ENCODE results near the gene CTNNA3.
"Not testable (repeated sequence)": the region's sequence is repeated elsewhere in the genome, so short reads cannot be mapped to it uniquely, and the experiment has no call there.

CTNNA3 gene

DNA sequence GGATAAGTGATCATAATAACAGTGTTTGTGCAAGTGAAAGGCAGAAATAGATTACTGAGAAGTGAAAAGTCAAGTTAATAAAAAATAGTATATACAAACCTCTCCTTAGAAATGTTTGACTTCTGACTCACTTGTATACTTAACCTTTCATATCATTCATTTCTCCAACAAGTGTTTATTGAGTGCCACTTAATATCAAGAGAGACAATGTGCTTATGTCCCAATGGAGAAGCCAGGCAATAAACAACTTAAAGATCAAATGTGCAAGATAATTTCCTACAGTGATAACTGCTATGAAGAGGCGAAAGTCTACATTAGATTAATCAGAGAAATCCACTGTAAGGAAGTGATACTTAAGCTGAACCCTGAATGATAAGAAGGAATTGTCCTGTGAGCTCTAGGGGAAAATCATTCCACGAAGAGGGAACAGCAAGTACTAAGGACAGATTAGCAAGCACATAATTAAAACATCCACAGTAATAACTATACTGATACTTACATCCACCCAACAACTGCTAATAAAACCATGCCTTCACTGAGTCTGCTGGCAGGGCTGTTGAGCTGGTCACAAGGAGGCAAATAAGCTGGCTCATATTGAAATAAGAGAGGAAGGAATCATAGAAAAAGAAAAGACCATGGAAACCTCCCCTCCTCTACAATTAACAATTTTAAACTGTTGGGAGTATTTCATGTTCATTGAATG is 203.5 kb downstream of the CTNNA3 start:
- DNase-seq = no peak

DNA sequence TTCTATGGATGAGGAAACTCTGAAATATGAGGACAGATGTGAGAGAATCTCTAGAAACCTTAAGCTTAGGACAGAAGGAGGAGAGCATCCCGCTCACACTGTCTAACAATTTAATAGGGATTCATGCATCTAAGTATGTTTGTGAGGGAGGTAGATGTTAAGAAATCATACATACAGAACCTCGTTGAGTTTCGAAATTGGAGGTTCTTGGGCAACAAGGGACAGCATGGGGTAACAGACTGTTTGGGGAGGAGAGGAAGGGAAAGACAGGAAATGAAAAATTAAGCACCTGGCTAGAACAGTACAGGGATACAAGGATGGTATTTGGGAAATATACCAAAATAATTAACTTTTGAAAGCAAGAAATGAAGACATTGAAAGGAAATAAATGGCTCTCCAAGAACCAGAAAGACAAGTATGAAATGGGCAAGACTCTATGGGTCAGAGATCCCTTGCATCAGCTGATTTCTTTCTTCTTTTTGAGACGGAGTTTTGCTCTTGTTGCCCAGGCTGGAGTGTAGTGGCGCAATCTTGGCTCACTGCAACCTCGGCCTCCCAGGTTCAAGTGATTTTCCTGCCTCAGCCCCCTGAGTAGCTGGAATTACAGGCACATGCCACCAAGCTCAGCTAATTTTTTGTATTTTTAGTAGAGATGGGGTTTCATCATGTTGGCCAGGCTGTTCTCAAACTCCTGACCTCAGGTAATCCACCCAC is 207.9 kb downstream of the CTNNA3 start:
- no peak for DNase-seq

DNA sequence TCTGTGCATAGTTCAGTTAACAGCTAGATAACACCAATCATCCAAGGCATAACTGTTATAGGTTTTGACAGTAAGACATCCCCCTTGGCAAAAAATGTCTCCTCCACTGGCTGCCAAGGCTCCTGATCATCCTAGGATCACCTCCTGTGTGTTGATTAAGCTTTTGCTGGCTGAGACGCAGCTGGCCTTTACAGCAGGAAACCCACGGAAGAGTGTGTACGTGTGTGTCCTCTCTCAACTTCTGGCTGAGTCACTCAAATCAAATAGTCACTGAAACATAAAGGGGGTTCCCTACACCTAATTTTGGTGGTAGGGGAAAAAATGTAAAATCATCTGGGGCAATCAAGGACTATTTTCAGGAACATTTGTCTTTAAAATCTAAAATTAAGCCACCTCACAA is 208.8 kb downstream of the CTNNA3 start:
- DNase-seq = no peak

DNA sequence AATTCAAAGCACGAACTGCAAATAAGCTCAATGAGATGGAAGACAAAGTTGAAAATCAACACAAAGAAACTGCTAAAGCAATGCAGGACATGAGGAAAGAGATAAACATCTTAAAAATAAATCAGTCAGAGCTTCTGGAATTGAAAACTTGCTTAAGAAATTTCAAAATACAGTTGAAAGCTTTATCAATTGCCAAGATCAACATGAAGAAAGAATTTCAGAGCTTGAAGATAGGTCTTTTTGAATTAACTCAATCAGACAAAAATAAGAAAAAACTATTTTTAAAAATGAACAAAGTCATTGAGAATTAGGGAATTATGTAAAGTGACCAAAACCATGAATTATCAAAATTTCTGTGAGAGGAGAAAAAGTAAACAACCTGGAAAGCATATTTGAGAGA is 218.1 kb downstream of the CTNNA3 start:
- no peak for DNase-seq

DNA sequence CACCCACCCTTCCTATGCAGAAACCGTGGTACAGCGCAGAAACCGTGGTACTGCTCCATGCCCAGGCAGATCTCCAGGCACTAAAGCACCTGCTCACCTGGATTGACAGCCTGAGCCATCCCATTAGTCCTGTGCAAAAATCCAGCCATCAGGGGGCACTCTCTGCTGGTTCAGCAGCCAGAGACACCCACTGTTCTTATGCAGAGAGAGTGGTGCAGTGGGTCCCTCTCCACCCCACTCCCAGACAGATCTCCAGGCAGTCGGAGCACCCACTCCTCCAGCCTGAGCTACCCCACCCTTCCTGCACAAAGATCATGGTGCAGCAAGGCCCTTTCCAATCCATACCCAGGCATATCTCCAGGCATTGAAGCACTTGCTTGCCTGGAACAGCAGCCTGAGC is 219.8 kb downstream of the CTNNA3 start:
- no peak for DNase-seq

DNA sequence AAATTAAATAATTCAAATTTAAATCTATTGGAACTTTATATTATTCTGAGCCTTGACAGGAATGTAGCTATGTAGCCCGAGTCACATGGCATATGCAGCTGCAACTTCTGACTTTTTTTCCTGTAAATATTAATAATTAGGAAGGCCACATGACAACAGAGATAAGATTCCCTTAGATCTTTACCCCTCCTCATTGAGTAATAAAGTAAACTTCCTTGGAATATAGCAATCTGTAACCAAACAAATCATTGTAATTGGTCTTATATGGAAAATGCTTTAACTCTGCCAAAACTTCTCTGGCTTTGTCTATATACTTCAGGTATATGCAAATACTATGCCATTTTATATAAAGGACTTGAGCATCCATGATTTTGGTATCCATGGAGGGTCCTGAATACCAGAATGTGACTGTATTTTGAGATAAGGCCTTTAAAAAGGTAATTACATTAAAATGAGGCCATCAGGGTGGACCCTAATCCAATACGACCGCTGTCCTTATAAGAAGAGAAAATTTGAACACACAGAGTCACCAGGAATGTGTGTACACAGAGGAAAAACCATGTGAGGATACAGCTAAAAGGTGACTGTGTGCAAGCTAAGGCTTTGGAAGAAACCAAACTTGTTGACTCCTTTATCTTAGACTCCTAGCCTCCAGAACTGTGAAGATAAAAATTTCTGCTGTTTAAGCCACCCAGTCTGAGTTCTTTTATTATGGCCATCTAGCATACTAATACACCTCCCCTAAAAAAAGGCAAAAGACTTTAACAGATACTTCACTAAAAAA is 222.0 kb downstream of the CTNNA3 start:
- no peak for DNase-seq

DNA sequence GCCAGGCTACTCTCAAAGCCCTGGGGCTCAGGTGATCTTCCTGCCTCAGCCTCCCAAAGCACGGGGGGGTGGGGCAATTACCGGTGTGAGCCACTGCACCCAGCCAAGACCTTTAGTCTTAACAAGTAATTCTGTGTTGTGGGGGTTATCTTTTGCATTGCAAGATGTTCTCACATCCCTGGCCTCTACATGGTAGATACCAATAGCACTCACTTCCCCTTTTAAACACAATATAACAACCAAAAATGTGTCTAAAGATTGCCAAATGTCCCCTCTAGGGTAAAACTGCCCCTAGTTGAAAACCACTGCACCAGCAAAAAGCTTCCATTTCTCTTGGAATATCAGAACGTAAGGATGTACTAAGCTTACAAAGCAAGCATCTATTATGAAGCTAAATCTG is 225.0 kb downstream of the CTNNA3 start:
- DNase-seq = no peak

DNA sequence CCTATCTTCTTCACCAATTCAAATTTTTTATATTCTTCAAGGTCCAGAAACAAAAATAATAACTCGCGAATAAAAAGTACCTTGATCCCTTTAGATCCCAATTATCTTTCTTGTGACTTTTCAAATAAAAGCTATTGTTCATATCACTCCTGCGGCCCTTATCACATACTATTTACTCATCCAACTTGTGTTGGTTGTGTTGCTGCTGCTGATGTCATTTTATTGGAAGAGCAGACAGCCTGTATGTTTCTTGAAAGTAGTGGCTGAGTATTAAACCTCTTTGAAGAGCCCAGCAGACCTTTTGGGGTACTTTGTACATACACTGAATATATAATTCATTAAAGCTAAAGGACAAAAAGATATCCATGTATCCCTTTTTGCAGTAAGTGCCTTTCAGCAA is 231.7 kb downstream of the CTNNA3 start:
- no peak for DNase-seq

DNA sequence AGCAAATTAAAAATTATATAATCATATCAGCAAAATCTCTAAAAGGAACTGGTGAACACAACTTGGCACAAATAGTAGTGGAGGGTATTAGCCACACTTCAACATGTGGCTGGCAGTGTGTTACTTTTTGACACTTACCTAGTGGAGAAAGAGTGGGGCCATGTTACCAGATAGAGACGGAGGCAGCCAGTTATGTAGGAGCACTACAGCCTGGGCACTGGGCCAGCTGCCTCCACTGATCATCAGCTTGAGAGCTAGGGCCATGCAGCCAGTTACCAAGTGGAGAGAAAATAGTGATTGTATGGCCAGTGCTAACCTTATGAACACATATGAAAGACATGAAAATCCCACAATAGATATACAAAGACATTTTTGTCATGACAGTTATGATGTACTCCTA is 243.1 kb downstream of the CTNNA3 start:
- DNase-seq = no peak

DNA sequence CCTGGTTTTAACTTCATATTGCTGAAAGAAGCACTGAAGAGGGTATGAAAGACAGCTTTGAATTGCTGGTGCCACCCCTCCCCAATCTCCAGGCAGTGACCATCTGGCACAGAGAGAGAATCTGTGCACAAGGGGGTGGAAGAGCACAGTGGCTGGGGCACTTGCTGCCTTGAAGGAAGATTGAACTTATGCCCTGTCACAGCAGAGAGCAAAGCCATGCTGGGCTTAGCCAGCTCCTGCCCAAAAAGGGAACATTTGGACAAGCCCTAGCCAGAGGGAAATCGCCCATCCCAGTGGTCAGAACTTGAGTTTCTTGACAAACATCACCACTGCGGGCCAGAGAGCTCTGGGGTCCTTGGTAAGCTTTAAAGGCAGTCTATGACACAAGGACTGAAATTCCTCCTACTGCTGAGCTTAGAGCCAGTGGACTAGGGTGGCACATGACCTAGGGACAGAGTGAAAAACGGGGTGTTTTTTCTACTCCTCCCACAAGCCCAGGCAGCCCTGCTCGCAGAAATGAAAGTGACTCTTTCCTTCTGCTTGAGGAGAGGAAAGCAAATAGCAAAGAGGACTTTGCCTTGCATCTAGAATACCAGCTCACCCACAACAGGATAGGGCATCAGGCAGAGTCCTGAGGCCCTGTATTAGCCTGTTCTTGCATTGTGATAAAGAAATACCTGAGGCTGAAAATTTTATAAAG is 257.2 kb downstream of the CTNNA3 start:
- peak; percentile 36 to 61 for DNase-seq

DNA sequence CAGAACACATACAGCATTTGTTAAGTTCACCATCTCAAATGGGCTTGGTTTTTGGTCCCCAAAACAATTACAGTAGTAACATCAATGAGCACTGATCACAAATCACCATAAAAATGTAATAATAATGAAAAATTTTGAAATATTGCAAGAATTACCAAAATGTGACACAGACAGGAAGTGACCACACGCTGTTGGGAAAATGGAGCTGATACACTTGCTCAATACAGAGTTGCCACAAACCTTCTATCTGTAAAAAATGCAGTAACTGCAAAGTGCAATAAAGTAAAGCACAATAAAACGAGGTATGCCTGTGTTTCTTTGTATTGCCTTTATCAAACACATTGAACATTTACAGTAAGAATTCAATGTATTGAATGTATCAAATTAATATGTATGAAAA is 262.7 kb downstream of the CTNNA3 start:
- no peak for DNase-seq

DNA sequence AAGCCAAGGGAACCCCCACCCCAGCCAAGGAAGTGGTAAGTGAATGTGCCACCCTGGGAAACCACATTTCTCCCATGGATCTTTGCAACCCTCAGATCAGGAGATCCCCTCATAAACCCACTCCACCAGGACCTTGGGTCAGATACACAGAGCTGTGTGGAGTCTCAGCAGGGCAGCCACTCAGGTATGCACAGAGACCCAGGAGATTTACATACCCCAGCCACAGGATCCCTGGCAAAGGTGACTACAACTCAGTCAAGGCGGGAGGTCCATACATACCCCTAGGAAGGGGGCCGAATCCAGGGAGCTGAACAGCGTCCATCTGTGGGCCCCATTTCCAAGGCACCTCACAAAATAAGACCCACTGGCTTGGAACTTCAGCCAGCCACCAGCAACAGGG is 293.4 kb downstream of the CTNNA3 start:
- DNase-seq = no peak

DNA sequence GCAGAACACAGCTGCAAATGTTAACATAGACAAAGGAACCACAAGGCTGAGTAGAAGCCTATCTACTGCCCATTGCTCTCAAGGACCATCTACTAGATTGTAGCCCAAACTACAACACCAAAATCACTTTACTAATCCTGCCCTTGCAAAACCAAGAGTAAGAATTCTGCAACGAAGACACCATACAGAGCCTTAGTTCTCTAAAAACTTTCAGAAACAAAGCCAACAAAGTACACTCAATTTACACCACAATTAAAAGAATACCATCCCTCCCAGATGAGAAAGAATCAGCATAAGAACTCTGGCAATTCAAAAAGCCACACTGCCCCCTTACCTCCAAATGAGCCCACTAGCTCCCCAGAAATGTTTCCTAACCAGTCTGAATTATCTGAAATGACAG is 294.3 kb downstream of the CTNNA3 start:
- DNase-seq = no peak

DNA sequence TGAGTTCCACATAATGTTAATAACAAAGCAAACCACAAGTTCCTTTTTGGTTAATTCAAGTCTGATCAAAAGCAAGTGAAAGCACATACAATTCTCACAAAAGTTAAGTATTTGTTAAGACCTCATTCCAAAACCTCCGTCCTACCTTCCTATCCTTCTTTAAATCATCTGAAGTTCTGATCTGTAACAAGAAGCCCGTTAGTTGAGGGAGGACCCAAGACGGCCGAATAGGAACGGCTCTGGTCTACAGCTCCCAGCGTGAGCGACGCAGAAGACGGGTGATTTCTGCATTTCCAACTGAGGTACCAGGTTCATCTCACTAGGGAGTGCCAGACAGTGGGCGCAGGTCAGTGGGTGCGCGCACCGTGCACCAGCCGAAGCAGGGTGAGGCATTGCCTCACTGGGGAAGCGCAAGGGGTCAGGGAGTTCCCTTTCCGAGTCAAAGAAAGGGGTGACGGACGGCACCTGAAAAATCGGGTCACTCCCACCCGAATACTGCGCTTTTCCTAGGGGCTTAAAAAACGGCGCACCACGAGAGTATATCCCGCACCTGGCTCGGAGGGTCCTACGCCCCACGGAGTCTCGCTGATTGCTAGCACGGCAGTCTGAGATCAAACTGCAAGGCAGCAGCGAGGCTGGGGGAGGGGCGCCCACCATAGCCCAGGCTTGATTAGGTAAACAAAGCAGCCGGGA is 309.0 kb downstream of the CTNNA3 start:
- DNase-seq = not testable (repeated sequence)

DNA sequence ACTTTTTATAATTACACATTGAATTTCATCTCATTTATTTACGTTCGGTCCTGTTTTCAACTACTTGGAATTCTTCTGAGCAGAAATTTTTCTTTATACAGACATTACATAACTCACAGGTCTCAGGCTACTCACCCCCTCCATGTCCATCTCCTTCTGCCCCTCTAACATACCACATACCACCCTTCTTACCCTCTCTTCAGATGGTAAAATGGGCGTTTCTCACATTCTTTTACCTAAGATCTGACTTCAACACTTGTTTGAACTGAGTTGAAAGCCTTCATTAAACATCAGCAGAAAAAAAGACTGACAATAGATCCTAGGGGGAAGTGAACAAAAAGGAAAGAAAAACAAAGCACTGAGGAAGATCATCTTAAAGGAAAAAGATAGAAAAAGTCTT is 309.7 kb downstream of the CTNNA3 start:
- DNase-seq = no peak

DNA sequence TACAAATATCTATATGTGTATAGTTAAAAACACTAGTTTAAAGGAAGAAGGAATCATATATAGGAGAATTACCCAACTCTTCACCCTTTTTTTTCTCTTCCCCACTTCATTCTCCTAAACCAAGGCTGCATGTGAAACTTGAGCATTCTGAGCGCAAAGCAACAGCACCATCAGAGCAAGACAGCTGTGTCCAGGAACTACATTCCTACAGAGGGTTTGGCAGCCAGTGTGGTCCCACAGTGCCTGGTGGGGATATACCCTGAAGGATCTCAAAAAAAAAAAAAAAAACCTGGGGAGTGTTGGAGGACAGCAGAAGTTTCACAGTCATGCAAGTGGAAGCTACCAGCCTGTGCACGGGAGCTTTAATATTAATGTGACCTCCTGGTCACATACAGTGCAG is 310.4 kb downstream of the CTNNA3 start:
- DNase-seq = no peak

DNA sequence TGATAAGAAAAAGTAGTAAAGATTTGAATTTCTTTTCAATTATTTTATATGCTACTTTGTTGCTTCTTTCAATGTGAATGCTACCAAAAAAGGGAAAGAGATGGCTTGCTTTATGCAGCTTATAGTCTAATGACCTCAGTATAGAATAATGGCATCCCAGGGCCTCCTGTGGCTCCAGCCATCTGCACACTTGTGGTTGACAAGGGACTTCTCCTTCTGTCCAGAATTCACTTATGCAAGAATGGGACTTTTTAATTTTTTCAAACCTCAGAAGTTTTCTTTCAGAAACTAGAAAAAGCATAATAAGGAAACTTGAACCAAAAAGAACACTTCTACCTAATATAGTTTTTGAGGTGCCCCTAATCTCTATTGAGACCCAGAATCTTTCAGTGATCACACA is 310.9 kb downstream of the CTNNA3 start:
- DNase-seq = no peak

DNA sequence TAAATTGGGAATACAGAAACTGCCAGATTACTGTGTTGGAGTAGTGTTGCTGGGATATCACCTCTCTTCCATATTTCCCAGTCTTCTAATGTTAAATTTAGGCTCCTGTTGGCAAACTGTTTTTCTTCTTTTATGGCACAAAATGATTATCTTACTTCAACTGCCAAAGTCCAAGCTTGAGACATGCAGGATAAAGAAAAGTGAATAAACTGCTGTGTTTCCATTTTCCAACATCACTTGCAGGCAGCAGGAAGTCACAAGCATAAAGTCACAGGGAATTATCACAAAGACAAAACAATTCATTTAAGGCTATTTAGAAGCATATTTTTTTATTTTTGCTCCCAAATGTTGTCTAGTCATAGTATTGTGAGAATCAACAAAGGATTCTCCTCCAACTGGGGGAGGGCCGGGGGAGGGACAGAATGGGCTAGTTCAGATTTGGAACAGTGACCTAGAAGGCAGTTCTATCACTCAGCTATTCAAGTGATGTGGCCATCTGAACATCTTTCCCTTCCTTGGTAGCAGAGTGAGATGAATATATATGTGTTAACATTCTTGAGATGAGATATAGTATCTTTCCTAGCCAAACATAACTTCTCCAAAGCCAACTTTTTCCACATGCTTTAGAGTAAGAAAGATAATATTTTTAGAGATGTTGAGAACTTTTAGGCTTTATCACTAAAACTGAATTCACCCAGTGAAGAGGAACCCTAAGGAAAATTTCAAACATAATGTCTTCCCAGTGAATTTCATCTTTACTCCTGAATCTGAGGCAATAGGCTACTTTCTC is 364.7 kb downstream of the CTNNA3 start:
- no peak for DNase-seq

DNA sequence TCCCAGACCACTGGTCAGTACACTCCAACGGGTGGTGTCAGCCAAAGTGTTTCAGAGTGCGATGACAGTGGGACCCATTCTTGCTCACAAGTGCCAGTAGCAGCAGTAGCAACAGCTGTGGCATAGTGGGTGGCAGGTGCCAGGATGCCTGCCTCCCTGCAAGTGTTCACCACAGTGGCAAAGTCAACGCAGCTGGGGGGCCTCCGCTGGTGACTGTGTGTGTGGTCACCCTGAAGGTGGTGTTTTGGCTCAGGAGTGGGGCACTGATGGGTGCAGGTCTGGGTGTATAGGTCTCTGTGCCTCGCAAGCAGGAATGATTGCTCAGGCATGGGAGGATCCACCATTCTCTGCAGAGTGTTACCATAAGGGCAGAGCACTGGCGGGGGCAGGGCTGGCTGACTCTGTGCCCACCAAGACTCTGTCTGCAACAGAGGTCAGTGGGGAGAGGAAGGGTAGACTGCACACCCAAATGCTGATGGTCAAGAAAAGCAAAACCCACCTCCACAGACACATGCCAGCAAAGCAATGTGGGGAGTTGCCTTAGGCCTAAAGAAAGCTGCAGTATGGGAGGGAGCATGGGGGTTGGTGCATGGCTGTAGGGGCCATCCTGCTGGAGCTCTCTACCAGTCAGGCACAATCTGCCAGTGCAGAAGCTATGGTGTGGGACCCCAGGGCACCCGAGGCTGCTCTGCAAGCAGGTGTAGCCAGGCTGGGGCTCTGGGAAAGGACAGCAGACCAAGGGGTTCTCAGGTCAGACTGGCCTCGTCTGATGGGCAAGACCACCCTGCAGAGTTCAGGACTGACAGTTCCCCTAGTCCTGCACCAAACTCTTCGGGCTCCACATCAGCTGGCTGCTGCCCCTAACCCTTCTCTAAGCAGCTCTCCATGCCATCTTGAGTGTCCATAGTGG is 368.1 kb downstream of the CTNNA3 start:
- no peak for DNase-seq

DNA sequence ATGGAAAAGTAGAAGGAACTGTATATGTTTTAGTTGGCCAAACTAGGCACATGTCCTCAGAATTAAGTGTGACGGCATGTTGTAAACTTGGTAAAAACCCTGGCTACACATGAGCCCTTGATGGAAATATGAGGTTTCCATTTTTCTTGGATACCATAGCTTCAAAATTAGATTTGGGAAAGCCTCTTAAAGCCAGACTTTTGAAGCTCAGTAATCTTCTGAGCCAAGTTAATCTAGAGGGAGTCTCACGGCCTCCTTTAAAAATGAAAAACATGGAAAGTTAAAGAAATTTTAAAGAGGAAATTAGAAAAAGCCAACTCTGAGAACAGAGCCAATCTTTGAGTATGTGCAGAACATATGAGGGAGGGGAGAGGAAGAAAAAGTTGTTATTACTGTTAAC is 376.0 kb downstream of the CTNNA3 start:
- no peak for DNase-seq

DNA sequence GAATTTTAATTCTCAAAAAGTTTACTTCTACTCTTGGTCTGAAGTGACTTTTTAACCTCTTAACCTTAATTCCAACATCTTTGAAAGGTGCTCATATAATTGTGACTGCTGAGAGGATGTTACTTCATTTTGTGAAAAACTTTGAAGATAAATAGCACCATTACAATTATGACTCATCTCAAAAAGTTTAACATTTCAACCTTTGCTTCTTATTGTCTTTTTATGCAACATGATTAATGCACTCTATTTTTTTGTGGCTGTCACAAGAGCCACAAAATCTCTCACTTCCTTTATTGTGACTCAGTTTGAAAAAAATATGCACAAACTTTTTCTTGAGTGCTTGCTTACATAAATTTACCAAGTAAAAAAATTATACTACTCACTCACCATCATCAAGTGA is 387.1 kb downstream of the CTNNA3 start:
- DNase-seq = no peak
